Dermis microvascular lymphatic vessel endothelial cell (primary cell): ENCODE results near the gene CHPF2. TPM values are rescaled to one million over a fixed set of nuclear protein-coding genes. Genes with fewer than 3 reads are reported as not detected.

Experiments
- DNase-seq, 2 donors: peaks; one replicate each; pipeline versions ENCODE4 v3.0.0 to v3.0.0-alpha.2; 2010; ENCODE audit warnings: low read depth in 2 of 2
- total RNA-seq: library from RNA; depleted of rRNA; stranded (reverse); fragments of >200 nt; gene quantifications from 2 replicates; pipeline ENCODE4 v1.2.1, GENCODE V29; 2014

CHPF2 gene
- total RNA-seq, 1 donor from 2014 or later, result 29.4 TPM

DNA sequence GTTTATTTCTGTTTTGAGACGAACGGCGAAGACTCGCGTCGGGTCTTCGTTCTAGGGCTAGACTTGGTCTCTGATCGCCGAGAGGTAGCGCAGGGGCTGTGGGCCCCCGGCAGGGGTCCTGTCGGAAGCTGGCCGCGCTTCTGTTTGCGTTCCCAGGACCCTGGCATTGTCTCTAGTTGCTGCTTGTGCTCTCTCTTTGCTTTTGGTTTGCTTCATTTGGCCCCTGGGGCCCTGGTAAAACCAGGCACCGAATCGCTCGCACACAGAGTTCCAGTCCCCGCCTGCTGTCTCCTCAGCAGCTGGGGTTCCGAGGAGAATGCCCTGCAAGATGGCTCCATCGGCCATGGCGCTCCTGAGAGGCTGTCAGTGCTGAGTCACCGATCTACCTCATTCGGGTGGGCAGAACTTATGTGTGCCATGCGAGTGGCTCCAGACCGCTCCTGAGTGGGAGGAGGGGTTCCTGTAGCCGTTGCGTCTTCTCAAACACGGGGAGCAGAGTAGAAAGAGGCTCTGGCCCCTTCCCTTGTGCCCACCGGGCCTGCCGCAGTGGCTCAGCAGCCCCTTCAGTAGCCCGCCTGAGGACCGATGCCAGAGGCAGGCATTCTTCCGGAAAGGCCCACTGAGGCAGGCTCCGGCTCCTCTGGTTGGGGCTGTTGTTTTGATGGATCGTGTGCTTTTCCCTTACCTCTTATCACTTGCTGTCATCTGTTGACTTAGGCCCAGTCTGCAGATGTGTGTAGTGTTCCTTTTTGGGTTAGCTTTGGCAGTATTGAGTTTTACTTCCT, 826 bp downstream of the CHPF2 start:
- peak; percentile 40 to 91 for DNase-seq

DNA sequence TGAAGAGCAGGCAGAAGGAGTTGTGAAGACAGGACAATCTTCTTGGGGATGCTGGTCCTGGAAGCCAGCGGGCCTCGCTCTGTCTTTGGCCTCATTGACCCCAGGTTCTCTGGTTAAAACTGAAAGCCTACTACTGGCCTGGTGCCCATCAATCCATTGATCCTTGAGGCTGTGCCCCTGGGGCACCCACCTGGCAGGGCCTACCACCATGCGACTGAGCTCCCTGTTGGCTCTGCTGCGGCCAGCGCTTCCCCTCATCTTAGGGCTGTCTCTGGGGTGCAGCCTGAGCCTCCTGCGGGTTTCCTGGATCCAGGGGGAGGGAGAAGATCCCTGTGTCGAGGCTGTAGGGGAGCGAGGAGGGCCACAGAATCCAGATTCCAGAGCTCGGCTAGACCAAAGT, 1.5 kb downstream of the CHPF2 start:
- DNase-seq, result no peak

DNA sequence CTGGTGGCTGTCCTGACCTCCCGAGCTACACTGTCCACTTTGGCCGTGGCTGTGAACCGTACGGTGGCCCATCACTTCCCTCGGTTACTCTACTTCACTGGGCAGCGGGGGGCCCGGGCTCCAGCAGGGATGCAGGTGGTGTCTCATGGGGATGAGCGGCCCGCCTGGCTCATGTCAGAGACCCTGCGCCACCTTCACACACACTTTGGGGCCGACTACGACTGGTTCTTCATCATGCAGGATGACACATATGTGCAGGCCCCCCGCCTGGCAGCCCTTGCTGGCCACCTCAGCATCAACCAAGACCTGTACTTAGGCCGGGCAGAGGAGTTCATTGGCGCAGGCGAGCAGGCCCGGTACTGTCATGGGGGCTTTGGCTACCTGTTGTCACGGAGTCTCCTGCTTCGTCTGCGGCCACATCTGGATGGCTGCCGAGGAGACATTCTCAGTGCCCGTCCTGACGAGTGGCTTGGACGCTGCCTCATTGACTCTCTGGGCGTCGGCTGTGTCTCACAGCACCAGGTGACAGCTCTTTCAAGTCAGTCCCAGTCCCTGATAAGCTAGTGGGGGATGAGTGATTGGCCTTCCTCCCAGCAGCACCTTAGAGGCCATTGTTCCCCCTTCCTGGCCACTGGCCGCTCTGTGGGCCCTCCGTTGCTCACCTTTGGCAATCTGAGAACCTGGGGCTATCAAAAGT, 3.0 kb downstream of the CHPF2 start:
- no peak for DNase-seq

DNA sequence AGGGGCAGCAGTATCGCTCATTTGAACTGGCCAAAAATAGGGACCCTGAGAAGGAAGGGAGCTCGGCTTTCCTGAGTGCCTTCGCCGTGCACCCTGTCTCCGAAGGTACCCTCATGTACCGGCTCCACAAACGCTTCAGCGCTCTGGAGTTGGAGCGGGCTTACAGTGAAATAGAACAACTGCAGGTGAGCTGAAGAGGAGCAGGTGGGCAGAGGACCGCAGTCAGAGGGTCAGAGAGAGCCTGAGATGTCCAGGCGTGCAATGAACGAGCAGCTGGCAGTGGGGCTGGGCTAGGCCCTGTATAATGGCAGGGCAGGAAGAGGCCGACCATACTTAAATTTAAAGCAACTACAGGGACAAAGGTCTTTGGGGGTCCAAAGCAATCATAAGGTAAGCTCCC, 4.1 kb downstream of the CHPF2 start:
- no peak for DNase-seq

DNA sequence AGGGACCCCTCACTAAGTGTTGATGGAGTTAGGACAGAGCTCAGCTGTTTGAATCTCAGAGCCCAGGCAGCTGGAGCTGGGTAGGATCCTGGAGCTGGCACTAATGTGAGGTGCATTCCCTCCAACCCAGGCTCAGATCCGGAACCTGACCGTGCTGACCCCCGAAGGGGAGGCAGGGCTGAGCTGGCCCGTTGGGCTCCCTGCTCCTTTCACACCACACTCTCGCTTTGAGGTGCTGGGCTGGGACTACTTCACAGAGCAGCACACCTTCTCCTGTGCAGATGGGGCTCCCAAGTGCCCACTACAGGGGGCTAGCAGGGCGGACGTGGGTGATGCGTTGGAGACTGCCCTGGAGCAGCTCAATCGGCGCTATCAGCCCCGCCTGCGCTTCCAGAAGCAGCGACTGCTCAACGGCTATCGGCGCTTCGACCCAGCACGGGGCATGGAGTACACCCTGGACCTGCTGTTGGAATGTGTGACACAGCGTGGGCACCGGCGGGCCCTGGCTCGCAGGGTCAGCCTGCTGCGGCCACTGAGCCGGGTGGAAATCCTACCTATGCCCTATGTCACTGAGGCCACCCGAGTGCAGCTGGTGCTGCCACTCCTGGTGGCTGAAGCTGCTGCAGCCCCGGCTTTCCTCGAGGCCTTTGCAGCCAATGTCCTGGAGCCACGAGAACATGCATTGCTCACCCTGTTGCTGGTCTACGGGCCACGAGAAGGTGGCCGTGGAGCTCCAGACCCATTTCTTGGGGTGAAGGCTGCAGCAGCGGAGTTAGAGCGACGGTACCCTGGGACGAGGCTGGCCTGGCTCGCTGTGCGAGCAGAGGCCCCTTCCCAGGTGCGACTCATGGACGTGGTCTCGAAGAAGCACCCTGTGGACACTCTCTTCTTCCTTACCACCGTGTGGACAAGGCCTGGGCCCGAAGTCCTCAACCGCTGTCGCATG, 5.2 kb downstream of the CHPF2 start:
- no peak for DNase-seq

DNA sequence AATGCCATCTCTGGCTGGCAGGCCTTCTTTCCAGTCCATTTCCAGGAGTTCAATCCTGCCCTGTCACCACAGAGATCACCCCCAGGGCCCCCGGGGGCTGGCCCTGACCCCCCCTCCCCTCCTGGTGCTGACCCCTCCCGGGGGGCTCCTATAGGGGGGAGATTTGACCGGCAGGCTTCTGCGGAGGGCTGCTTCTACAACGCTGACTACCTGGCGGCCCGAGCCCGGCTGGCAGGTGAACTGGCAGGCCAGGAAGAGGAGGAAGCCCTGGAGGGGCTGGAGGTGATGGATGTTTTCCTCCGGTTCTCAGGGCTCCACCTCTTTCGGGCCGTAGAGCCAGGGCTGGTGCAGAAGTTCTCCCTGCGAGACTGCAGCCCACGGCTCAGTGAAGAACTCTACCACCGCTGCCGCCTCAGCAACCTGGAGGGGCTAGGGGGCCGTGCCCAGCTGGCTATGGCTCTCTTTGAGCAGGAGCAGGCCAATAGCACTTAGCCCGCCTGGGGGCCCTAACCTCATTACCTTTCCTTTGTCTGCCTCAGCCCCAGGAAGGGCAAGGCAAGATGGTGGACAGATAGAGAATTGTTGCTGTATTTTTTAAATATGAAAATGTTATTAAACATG, 6.0 kb downstream of the CHPF2 start:
- DNase-seq, result no peak

DNA sequence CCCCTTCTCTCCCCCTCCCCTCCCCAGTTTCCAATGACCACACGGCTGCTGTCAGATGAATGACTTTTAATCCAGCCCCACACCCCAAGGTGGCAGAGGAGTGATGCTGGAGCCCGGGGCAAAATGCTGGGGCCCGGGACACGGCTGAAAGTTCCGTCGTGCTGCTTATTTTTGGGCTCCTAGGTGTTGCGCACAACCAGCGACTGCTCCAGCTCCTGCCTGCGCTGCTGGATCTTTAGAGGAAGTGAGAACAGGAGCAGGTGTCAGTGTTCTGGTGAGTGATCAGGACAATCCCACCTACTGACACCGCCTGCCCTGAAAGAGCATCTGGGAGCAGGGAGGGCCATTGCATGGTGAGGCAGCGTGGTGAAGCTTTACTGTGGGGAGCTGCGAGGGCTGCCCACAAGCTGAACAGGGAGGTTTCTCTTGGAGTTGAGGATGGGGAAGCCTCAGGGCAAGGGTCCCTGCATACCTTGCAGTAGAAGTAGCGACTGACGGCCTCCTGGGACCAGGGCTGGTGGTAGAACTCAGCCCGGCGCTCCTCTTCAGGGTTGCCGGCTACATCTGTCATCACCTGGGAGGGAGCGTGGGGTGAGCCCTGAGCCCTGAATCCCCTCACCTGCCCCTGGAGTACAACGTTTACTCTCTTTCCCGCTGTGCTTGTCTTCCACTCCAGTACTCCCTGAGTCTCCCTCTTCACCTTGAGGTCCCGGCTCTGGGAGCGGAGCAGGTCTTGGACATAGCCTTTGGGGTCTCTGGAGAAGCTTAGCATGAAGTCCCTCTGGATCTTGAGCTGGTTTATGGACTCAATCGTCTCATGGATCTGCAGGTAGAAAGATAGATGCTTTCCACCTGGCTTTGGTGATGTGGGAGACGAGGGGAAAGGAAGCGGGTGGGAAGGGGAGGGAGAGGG, 6.9 kb downstream of the CHPF2 start:
- DNase-seq, result no peak

DNA sequence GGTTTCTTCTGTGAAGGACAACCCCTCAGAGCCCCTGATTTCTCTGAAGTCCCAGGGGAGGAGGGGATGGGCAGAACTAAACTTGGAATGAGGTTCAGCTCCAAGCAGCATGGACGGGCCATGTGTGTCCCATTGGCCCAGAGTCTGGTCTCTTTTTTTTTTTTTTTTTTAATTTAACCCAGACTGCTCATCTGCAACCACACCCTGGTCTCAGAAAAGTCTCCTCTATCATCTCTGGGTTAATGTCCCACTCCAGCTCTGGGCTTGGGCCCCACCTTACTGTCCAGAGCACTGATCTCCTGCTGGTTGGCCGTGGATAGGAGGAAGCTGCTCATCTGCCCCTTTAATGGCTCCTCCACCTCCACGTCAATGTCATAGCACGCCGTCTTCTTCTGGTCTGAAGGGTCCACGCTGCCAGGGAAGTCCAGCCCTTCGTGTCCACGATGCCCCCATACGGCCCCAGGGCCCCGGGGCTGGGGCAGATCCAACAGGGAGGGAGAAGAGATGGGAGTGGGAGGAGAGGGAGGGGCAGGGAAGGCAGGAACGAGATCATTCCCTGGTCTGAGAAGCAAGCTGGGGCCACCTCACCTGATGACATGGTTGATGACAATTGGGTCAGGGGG, 7.7 kb downstream of the CHPF2 start:
- no peak for DNase-seq

DNA sequence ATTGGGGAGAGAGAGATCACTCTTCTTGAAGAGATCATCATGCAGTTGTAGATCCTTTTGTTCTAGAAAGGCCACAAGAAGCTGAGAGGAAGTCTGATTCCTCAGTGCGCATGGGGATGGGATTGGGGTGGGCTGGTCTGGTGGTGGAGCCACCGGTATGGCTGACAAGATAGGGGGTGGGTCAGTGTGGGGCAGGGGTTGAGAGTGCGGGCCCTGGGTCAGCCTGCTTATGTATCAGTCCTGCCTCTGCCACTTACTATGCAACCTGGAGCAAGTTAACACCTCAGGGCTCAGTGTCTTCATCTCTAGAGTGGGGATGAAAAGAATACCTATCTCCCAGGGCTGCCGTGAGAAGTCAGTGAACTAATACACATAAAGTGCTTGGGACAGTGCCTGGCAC, 8.3 kb downstream of the CHPF2 start:
- DNase-seq, result no peak

DNA sequence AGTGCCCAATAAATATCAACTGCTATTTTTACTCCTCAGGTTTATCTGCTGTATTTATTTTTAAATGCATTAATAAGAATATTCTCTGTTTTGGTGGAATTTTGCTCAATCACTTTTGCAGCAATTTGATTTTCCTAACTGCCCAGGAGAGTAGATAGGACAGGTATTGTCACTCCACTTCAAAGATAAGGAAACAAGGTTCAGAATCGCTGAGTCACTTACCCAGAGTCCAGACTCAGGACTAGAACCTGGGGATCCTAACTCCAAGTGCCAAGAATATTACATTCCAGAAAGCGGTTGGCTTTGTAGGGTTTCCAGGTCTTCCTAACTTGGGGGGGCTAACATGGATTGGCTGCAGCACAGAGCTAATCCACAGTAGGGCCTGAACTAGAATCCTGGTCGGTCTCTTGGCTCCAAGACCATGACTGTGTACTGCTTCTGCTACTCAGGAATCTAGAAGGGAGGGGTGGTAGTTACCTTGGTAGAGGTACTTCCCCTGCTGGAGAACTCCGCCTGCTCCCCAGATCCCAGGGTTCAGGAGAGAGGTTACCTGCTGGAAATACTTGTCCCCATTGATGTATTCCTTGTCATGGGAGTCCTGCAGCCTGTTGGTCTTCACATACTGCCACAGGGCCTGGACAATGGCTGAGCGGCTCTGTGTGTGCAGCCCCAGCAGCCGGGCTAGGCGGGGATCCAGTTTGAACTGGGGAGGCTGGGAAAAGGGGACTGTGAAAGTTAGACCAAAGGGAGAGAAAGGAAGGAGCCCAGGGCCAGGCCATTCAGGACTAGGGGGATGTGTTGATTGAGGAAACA, 8.9 kb downstream of the CHPF2 start:
- DNase-seq, result no peak

DNA sequence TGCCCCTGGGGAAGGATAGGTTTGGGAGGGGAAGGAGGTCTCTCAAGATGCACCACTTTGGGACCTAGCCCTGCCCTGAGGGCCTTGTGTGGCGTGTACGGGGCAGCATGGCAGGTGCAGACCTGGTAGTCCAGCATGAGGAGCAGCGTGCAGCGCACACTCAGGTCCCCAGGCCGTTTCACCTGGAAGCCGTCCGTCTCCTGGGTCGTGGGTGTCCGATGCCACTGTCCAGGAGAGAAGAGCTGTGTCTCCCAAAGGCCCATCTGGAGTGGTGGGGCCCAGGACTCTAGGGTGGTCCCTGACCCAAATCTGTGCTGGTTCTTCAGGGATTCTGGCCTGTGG, 9.4 kb downstream of the CHPF2 start:
- DNase-seq, result no peak

DNA sequence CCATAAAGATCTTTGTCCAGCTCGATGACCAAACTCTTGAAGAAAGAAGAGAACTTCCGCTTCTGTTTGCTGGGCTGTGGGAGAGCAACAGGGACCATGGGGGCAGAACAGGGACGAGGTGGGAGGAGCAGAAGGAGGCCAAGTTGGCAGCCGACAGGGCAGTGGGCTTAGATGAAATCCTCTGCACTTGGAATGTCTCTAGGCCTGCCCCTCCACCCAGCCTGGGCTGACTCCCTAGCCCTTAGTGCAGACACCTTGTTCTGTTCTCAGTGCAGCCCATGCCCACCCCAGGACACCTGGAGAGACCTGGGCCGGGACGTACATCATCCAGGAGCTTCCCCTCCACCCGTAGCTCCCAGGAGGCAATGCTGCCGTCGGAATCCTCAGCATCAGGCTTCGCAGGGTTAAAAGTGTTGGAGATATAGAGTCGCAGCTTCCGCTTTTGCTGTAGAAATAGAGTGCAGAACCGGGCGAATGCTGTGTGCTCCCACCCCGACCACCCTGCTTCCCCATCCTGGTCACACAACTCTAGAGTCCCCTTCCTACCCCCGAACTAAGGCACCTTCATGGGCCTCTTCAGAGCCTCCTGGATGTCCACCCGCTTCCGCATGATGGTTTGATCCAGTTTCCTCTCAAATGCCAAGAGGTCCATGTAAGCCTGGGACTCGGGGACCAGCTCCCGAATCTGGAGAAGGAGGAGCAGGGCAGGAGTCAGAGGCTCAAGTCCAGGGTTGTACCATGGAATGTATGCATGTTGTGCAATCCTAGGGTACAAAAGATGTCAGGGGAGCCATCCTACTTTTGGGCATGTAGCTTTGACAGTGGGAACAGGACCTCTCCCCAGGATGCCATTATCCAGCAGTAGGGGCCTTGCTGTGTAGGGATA, 10.1 kb downstream of the CHPF2 start:
- no peak for DNase-seq

DNA sequence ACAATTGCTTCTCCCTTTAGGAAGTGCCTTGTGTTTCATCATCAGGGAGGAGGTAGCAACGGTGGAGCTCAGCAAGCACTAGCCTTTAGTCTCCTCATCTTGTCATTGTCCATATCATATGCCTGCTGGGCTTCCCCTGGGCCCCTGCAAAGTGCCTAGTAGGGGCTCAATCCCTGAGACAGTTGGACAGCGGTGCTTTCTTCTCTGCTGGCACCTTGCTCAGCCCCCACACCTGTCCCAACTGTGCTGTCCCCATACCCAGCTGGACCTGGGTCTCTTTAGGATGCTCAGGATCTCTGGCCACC, 10.7 kb downstream of the CHPF2 start:
- DNase-seq, result no peak

DNA sequence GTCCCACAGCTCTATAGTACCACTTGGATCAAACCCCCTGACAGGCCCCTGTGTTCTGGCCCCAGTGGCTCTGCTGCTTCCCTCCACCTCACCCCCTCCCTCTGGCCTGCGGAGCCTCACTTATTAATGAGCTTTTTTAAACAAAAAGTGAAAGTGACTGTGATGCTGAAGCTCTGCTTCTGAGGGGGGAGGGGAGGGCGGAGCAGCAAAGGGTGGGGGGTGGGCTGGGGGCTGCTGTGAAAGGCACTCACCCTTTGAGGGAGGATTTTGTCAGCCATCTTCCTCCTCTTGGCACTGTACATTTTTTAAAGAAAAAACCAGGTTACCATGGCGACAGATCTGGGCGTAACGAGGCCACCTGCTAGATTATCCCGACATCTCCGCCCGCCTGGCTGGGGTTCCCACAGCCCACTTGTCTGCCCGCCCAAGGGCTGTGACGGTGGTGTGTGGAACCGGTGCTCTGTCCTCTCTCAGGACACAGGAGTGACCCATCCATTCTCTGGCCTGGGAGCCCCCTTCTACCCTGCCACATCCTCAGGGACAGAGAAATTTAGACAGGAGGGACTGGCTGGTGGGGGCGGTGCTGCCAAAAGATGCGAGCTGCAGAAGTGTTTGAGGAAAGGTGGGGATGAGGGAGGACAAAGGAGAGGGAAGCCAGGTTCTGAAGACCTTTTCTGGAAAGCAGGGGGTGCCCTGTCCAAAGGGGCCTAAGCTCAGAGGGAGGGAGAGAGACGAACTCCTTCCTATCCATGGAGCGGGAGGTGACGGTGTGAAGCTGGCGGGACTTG, 11.3 kb downstream of the CHPF2 start:
- no peak for DNase-seq

DNA sequence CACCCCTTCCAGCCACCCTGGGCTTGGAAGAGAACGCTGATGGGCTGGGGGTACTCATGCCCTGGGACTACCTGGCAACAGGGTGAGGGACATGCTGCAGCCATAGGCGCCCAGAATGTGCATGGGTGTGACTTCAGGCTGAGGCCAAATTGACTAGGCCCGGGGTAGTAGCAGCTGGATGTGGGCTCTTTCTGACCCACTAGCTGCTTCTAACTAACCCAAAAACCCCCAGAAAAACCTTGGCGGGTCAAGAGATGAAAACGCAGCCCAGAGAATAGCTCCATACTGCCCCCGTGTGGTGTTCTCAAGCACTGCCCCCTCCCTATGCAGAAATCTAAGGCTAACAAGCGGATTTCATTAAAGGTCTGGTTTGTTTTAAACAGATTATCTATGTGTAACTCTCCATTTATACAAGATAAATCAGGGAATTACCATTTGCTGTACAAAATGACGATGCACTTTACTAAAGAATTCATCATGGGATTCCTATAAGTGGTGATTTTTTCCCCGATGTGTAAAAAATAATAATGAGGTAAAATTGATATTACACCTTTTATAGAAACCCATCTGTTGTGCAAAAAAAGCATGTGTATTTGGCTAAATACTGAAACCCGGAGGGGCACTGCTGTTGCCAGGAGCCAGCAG, 12.0 kb downstream of the CHPF2 start:
- peak in 1 of 2 donors; percentile 60 for DNase-seq

DNA sequence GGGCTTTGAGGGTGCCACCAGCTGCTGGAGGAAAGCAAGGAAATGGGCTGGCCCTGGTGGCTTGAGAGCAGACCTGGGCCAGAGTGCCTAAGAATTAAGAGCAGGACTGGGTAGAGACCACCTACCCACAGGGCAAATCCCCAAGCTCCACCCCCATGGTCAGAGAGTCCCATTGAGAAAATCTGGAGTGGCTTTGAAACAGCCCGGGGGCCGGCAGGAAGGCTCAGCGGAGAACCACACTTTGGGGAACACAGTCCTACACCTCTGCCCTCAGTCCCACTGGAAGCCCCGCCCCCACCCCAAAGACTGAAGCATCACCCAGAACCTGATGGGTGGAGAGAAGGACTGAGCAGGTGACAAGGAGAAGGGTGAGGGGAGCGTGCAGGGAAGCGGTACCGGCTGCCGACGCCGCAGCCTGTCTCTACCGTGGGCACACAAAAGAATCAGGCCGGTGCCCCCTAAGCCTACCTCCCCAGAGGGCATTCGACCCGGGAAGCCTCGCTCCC, 12.6 kb downstream of the CHPF2 start:
- DNase-seq, result no peak
